GM12864 (cell line): ENCODE results near the gene PACS2.

Source experiments
- DNase-seq: peaks from one replicate; pipeline ENCODE4 v3.0.0-alpha.2; 2011; ENCODE audit warnings: low read depth
- H3K4me3 ChIP-seq: 2 replicates; pipeline ENCODE4 v1.5.1; 2011; ENCODE audit warnings: mild to moderate bottlenecking, low read depth, low read length, control low read depth
- TF ChIP-seq, protein P1 (sequence below): IDR thresholded peaks from 2 replicates; pipeline ENCODE4 v1.5.1; 2011; ENCODE audit warnings: low read depth, mild to moderate bottlenecking, moderate library complexity, low read length, control low read depth, inconsistent platforms; ENCODE audit errors: missing control alignments

Gene PACS2

GRCh38 chr14:105340821-105341733, 26.5 kb downstream of the PACS2 start:
- H3K4me3 ChIP-seq, result no peak overlapping the region
- TF ChIP-seq, protein P1, sequence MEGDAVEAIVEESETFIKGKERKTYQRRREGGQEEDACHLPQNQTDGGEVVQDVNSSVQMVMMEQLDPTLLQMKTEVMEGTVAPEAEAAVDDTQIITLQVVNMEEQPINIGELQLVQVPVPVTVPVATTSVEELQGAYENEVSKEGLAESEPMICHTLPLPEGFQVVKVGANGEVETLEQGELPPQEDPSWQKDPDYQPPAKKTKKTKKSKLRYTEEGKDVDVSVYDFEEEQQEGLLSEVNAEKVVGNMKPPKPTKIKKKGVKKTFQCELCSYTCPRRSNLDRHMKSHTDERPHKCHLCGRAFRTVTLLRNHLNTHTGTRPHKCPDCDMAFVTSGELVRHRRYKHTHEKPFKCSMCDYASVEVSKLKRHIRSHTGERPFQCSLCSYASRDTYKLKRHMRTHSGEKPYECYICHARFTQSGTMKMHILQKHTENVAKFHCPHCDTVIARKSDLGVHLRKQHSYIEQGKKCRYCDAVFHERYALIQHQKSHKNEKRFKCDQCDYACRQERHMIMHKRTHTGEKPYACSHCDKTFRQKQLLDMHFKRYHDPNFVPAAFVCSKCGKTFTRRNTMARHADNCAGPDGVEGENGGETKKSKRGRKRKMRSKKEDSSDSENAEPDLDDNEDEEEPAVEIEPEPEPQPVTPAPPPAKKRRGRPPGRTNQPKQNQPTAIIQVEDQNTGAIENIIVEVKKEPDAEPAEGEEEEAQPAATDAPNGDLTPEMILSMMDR, result no peak
- DNase-seq, result no peak

GRCh38 chr14:105343194-105343593, 28.6 kb downstream of the PACS2 start:
- H3K4me3 ChIP-seq, result no peak overlapping the region
- TF ChIP-seq, protein P1, result no peak
- no peak for DNase-seq

DNA sequence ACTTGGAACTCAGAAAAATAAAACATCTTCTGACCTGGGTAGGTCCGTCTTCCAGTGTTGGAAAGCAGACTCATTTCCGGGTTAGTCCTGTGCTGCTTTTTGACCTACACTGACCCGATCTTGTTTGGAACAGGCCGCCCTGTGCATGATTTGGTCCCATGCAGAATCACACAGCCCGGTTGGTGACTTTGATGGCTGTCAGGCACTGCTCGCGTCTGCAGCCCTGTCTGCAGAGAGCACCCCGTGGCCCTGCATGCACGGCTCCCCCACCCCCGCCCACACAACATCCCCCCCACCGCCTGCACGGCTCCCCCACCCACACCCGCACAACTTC, 31.6 kb downstream of the PACS2 start:
- DNase-seq, result no peak
- no peak overlapping the region for H3K4me3 ChIP-seq
- TF ChIP-seq, protein P1, result no peak

GRCh38 chr14:105346876-105347586, 32.5 kb downstream of the PACS2 start:
- H3K4me3 ChIP-seq, result no peak overlapping the region
- no peak for DNase-seq
- TF ChIP-seq, protein P1, result no peak

DNA sequence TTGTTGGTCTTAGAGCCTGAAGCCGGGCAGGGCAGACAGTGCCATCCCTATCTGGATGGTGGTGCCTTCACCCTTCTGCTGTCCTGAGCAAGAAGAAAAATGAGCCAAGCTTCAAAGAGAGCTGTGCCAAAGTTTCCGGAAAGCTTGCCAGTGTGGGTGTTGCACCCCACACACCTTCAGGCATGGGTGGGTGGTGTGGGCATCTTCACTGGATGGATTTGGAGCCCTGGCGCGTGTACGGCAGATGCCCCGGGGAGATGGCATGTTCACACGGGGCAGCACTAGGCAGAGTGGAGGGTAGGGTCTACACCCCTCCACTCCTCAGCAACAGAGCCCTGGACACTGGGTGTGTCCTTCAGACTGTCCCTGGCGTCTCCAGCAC, 33.0 kb downstream of the PACS2 start:
- DNase-seq, result no peak
- TF ChIP-seq, protein P1, result no peak
- H3K4me3 ChIP-seq, result no peak overlapping the region

DNA sequence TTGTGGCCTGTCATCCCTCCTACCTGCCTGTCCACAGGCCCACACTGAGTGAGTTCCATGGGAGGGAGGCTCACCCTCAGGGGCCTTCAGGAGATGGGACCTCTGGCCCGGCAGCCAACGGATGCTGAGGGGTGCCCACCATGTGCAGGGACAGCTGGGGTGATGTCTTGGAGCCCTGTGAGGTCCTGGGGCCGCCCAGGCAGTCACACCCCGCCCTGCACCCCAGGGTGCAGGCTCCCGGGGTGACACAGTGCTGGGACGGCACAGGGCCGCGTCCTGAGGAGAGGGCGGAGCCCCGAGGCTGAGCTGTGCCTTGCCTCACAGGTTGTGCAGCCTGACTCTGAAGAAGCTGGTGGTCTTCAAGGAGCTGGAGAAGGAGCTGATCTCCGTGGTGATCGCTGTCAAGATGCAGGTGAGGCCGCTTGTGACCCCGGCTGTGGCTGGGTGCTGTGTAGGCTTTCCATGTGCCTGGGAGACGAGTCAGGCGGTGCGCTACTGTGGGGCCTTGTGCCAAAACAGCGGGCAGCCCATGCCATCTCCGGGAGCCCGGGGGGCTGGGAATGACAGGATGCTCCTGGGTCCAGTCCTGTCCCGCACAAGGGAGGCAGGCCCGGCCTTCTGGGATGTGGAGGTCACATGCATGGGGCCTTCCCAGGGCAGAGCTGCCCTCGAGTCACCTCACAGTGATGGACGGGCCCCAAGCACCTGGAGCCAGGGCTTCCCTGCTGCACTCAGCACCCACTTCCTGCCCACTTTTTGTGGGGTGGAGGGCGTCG, 33.8 kb downstream of the PACS2 start:
- no peak overlapping the region for H3K4me3 ChIP-seq
- DNase-seq, result no peak
- TF ChIP-seq, protein P1, result no peak
